B cell (primary cell): ENCODE measurements around the gene BAIAP3. TPM values are rescaled to one million over a fixed set of nuclear protein-coding genes. Genes with fewer than 3 reads are reported as not detected.
A peak's percentile ranks its signal among the peaks of the same experiment; 100 is the strongest.
"Not testable (repeated sequence)": the region's sequence is repeated elsewhere in the genome, so short reads cannot be mapped to it uniquely, and the experiment has no call there.

Experiments
- ATAC-seq: fragments of 200-7000 bp; cut with Tn5 transposase; one replicate; pipeline ENCODE4 v1.10.0; 2021; ENCODE audit warnings: low read depth, mild to moderate bottlenecking, moderate number of reproducible peaks, moderate library complexity
- CTCF ChIA-PET: fragments of 350-600 bp; sonication (Branson Sonifier 250); formaldehyde crosslinking; loops from one replicate; lab custom pipeline; 2021; ENCODE audit warnings: antibody characterized with exemption, inconsistent platforms; lab: Charles Lee
- POLR2A ChIA-PET: fragments of 350-600 bp; sonication (Branson Sonifier 250); formaldehyde crosslinking; loops from one replicate; lab custom pipeline; 2021; ENCODE audit warnings: antibody characterized with exemption; lab: Charles Lee
- DNase-seq: peaks from one replicate; pipeline ENCODE4 v3.0.0; 2013
- H2AFZ ChIP-seq: 2 replicates; pipeline ENCODE4 v1.6.1; 2012; ENCODE audit warnings: mild to moderate bottlenecking, low read depth, low read length; ENCODE audit not compliant: insufficient read depth, poor library complexity, severe bottlenecking
- H3K27ac ChIP-seq, 2 donors: 1 replicate in 1 of 2; 2 replicates in 1 of 2; pipeline ENCODE4 v1.5.1; 2012 to 2013; ENCODE audit warnings: low read length in 2 of 2, mild to moderate bottlenecking in 2 of 2, moderate library complexity in 1 of 2
- H3K27me3 ChIP-seq, 4 experiments: fragments of 200-600 bp in 1 of 4; sonication (generic) in 1 of 4; replicated peaks in 1 of 4; 1 replicate in 2 of 4; 2 replicates in 2 of 4; pipeline versions ENCODE4 v1.6.1 to v1.7.0; 2013 to 2016; ENCODE audit warnings: low read length in 3 of 4, mild to moderate bottlenecking in 2 of 4, mixed read lengths in 1 of 4, moderate library complexity in 1 of 4; ENCODE audit not compliant: insufficient read depth in 4 of 4, control insufficient read depth in 3 of 4; ENCODE audit errors: control extremely low read depth in 1 of 4
- H3K36me3 ChIP-seq, 2 experiments: replicated peaks in 1 of 2; 1 replicate in 1 of 2; 2 replicates in 1 of 2; pipeline versions ENCODE4 v1.6.1 to v1.7.1; 2013; ENCODE audit warnings: low read length in 1 of 2; ENCODE audit not compliant: insufficient read depth in 2 of 2, control insufficient read depth in 1 of 2; ENCODE audit errors: control extremely low read depth in 1 of 2, extremely low read depth in 1 of 2
- H3K4me1 ChIP-seq, 2 donors: fragments of 200-600 bp in 1 of 2; sonication (generic) in 1 of 2; 1 replicate in 1 of 2; 2 replicates in 1 of 2; pipeline versions ENCODE4 v1.5.1 to v1.6.1; 2013 to 2017; ENCODE audit warnings: low read length in 2 of 2; ENCODE audit not compliant: control insufficient read depth in 2 of 2, insufficient read depth in 2 of 2
- H3K4me2 ChIP-seq: replicated peaks from 2 replicates; pipeline ENCODE3; 2012; ENCODE audit warnings: mild to moderate bottlenecking, low read depth, low read length; ENCODE audit not compliant: poor library complexity, severe bottlenecking
- H3K4me3 ChIP-seq, 5 experiments: fragments of 200-600 bp in 1 of 5; sonication (generic) in 1 of 5; 1 replicate in 3 of 5; 2 replicates in 2 of 5; pipeline versions ENCODE4 v1.5.1 to v1.7.0; 2011 to 2016; ENCODE audit warnings: low read length in 4 of 5, mild to moderate bottlenecking in 4 of 5, low read depth in 2 of 5, control low read depth in 1 of 5, moderate library complexity in 1 of 5; ENCODE audit not compliant: insufficient read depth in 1 of 5; ENCODE audit errors: control extremely low read depth in 1 of 5, extremely low read depth in 1 of 5
- H3K79me2 ChIP-seq: fragments of 200-600 bp; sonication (generic); one replicate; pipeline ENCODE4 v1.6.0; 2016; ENCODE audit warnings: low read length; ENCODE audit not compliant: control insufficient read depth, insufficient read depth
- H3K9ac ChIP-seq: fragments of 200-600 bp; sonication (generic); 2 replicates; pipeline ENCODE4 v1.6.1; 2017; ENCODE audit warnings: mild to moderate bottlenecking, low read length, moderate library complexity
- H3K9me3 ChIP-seq, 3 donors: one replicate each; pipeline versions ENCODE4 v1.6.1 to v1.7.1; 2013; ENCODE audit warnings: low read length in 2 of 3; ENCODE audit not compliant: control insufficient read depth in 2 of 3, insufficient read depth in 1 of 3; ENCODE audit errors: control extremely low read depth in 1 of 3
- H4K20me1 ChIP-seq: 2 replicates; pipeline ENCODE4 v1.6.0; 2012; ENCODE audit warnings: mild to moderate bottlenecking, low read length; ENCODE audit not compliant: insufficient read depth, control insufficient read depth, poor library complexity, severe bottlenecking
- H3K27ac Mint-ChIP-seq: one replicate; pipeline ENCODE4 v1.8.0; 2021; ENCODE audit warnings: mixed read lengths
- H3K27me3 Mint-ChIP-seq: one replicate; pipeline ENCODE4 v1.8.0; 2021; ENCODE audit warnings: mixed read lengths
- H3K4me1 Mint-ChIP-seq: one replicate; pipeline ENCODE4 v1.8.0; 2021; ENCODE audit warnings: mixed read lengths
- H3K4me3 Mint-ChIP-seq: one replicate; pipeline ENCODE4 v1.8.0; 2021; ENCODE audit warnings: mixed read lengths
- H3K9me3 Mint-ChIP-seq: one replicate; pipeline ENCODE4 v1.8.0; 2022; ENCODE audit warnings: mixed read lengths; ENCODE audit not compliant: insufficient read depth
- EZH2 ChIP-seq: IDR thresholded peaks from 2 replicates; pipeline ENCODE4 v1.6.1; 2012; ENCODE audit warnings: borderline replicate concordance, low read depth, mild to moderate bottlenecking, moderate library complexity, low read length; ENCODE audit not compliant: insufficient read depth, poor library complexity, severe bottlenecking
- WGBS: methylation state at CpG from one replicate; pipeline ENCODE4 v1.1.5; 2013; ENCODE audit warnings: missing lambda C conversion rate; ENCODE audit not compliant: insufficient coverage; 5-methylcytosine and 5-hydroxymethylcytosine counted together
- intact Hi-C: fragments of 100-400 bp; cut with micrococcal nuclease; formaldehyde crosslinking; loops from one replicate; pipeline ENCODE4 v1.10.0; 2022
- polyA plus RNA-seq: library from polyadenylated mRNA; depleted of rRNA; stranded (reverse); fragments of >200 nt; gene quantifications from 2 replicates; pipeline ENCODE4 v1.2.3, GENCODE V29; 2012
- total RNA-seq, 2 donors: library from RNA; stranded (reverse); fragments of 120-200 nt in 1 of 2; gene quantifications; 1 replicate in 1 of 2; 2 replicates in 1 of 2; pipeline versions ENCODE4 v1.2.3 to v1.2.4, GENCODE V29; 2013 to 2022
- TF ChIP-seq, protein P1 (sequence below): fragments of 200-600 bp; IDR thresholded peaks from one replicate; pipeline ENCODE4 v1.8.0; 2022; ENCODE audit warnings: antibody characterized with exemption, mild to moderate bottlenecking

Gene BAIAP3
- total and polyA plus RNA-seq, 2 donors (not counting 1 experiment from before 2014, with no cell fraction given): 119 to 130 TPM

DNA sequence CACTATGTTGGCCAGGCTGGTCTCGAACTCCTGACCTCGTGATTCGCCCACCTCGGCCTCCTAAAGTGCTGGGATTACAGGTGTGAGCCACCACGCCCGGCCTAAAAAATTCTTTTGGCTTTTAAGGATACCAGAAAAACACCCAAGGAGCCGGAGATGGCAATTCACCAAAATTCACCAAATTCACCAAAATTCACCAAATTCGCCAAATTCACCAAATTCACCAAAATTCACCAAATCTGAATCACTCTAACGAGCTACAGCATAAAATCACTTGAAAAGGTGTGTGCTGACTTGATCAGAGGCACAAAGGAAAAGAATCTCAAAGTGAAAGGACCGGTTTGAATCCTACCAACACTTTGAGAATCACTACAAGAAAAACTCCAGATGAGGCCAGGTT, 4.5 kb upstream of the BAIAP3 start:
- H3K9ac ChIP-seq, H3K4me2 ChIP-seq, H3K27ac ChIP-seq, H3K4me3 ChIP-seq, CTCF ChIA-PET, H3K27ac Mint-ChIP-seq, H3K79me2 ChIP-seq, H3K27me3 Mint-ChIP-seq, H3K9me3 Mint-ChIP-seq, H2AFZ ChIP-seq, intact Hi-C loops, DNase-seq, ATAC-seq: not testable (repeated sequence)
- Histone ChIP-seq H3K36me3 (peaks cover 0 to 19% of the 10 kb centered on the region in 2 experiments), H3K27me3 (peaks cover 0 to 28% (median 9%) of the 10 kb centered on the region in 4 experiments), H4K20me1 (peaks cover 20% of the 10 kb centered on the region), H3K9me3 (peaks cover 0 to 18% (median 3%) of the 10 kb centered on the region in 3 donors), H3K4me1 (peaks cover 30 to 60% of the 10 kb centered on the region in 2 donors)
- 97% methylated on average over 9 of the region's 10 CpGs for WGBS
- peaks cover 20% of the 10 kb centered on the region for H3K4me1 Mint-ChIP-seq
- POLR2A ChIA-PET: interaction anchor here (1.1 kb wide), 1 partner anchor 20 kb away, joined by 8 read pairs; the partner anchor contains the start of gene UBE2I
- H3K4me3 Mint-ChIP-seq: peak overlapping the region; percentile 19

DNA sequence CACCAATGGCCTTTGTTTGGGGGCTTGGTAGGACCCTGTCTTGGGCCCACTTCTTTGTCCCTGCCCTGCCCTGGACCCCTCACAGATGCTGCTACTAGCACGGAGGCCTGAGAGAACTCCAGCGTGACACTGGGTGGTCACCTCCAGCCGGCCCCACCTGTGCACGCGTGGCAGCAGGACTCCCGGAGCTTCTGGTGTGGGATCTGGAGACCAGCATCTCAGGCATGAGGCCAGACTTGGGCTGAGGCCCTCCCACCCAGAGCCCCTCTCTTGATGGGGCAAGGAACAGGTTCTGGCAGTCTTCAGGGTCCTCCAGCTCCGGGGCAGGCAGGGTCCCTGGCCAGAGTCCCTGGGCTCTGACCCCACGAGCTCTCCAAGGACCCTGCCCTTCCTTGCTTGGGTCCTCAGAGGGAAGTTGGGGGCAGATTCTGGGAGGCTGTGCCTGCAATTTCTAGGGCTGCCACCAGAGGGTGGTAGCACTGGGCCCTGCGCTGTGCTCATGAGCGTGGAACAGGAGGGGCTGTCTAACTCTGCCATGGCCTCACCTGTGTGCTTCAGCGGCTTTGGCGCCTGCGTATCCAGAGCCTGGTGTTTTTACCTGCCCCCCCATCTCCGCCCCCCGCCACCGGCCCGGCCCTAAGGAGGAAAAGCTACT, 3.1 kb upstream of the BAIAP3 start:
- no peak overlapping the region for H2AFZ ChIP-seq
- no peak overlapping the region for H3K4me3 ChIP-seq
- peak overlapping the region; percentile 73 for H3K27ac Mint-ChIP-seq
- H3K27me3 Mint-ChIP-seq: peaks cover 7% of the 10 kb centered on the region
- DNase-seq (no peak), ATAC-seq (no peak)
- peaks cover 0 to 42% (median 17%) of the 10 kb centered on the region in 4 experiments for H3K27me3 ChIP-seq
- WGBS: 87% methylated on average over 14 of the region's 17 CpGs
- H3K27ac ChIP-seq: no peak overlapping the region
- no peak for TF ChIP-seq EZH2
- TF ChIP-seq, protein P1, sequence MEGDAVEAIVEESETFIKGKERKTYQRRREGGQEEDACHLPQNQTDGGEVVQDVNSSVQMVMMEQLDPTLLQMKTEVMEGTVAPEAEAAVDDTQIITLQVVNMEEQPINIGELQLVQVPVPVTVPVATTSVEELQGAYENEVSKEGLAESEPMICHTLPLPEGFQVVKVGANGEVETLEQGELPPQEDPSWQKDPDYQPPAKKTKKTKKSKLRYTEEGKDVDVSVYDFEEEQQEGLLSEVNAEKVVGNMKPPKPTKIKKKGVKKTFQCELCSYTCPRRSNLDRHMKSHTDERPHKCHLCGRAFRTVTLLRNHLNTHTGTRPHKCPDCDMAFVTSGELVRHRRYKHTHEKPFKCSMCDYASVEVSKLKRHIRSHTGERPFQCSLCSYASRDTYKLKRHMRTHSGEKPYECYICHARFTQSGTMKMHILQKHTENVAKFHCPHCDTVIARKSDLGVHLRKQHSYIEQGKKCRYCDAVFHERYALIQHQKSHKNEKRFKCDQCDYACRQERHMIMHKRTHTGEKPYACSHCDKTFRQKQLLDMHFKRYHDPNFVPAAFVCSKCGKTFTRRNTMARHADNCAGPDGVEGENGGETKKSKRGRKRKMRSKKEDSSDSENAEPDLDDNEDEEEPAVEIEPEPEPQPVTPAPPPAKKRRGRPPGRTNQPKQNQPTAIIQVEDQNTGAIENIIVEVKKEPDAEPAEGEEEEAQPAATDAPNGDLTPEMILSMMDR: peak; percentile 50
- intact Hi-C loops: no loop called here
- H3K9me3 Mint-ChIP-seq: no peaks in the 10 kb centered on the region
- no peak overlapping the region for H3K4me3 Mint-ChIP-seq
- H3K9ac ChIP-seq: no peak overlapping the region
- H3K4me1 Mint-ChIP-seq: peaks cover 24% of the 10 kb centered on the region
- H3K36me3 ChIP-seq: peaks cover 0 to 5% of the 10 kb centered on the region in 2 experiments
- peaks cover 3% of the 10 kb centered on the region for H3K79me2 ChIP-seq
- ChIA-PET POLR2A (interaction anchor here (1.1 to 2.6 kb wide), 3 partner anchors 12 to 21 kb away, joined by 8 to 14 read pairs (median 10); partner anchors contain the start of gene UBE2I), CTCF (interaction anchor here (0.8 to 2.1 kb wide), 4 partner anchors 12 to 213 kb away, joined by 3 to 8 read pairs (median 3); partner anchors contain the start of genes GNPTG and TSR3)
- peaks cover 27% of the 10 kb centered on the region for H4K20me1 ChIP-seq
- H3K9me3 ChIP-seq: peaks cover 0 to 25% (median 3%) of the 10 kb centered on the region in 3 donors
- H3K4me1 ChIP-seq: peaks cover 44 to 73% of the 10 kb centered on the region in 2 donors
- H3K4me2 ChIP-seq: peak overlapping the region; percentile 97
